ENCODE measurements around the gene SRC.
"Not testable (repeated sequence)": the region's sequence is repeated elsewhere in the genome, so short reads cannot be mapped to it uniquely, and the experiment has no call there.

Gene SRC

GRCh38 chr20:37335642-37336368 lies 10.1 kb upstream of the SRC start:
- no peak overlapping the region for H3K4me3 ChIP-seq (ENCODE audit: low read length in 2 of 2)
- H3K9ac ChIP-seq (ENCODE audit: low read depth in 1 of 2, low read length in 2 of 2) = peak overlapping the region; percentile 1 to 27
- peak overlapping the region; percentile 52 to 73 for H3K27ac ChIP-seq (ENCODE audit: low read depth in 2 of 2, low read length in 2 of 2)
- H3K9me3 ChIP-seq (ENCODE audit: control insufficient read depth in 2 of 2, low read length in 2 of 2) = no peaks in the 10 kb centered on the region
- H3K27me3 ChIP-seq (ENCODE audit: control insufficient read depth in 2 of 2, insufficient read depth in 2 of 2, low read length in 2 of 2) = no peaks in the 10 kb centered on the region
- H3K4me1 ChIP-seq (ENCODE audit: control insufficient read depth in 2 of 2, insufficient read depth in 2 of 2, low read length in 2 of 2) = peaks cover 7 to 12% of the 10 kb centered on the region in 2 donors
- no peaks in the 10 kb centered on the region for H3K36me3 ChIP-seq (ENCODE audit: control insufficient read depth in 2 of 2, insufficient read depth in 2 of 2, low read length in 2 of 2)

- H3K9ac ChIP-seq (ENCODE audit: low read depth in 1 of 2, low read length in 2 of 2) = peak overlapping the region; percentile 27 to 32
- no peaks in the 10 kb centered on the region for H3K36me3 ChIP-seq (ENCODE audit: control insufficient read depth in 2 of 2, insufficient read depth in 2 of 2, low read length in 2 of 2)
- peaks cover 7 to 12% of the 10 kb centered on the region in 2 donors for H3K4me1 ChIP-seq (ENCODE audit: control insufficient read depth in 2 of 2, insufficient read depth in 2 of 2, low read length in 2 of 2)
- peak overlapping the region; percentile 7 to 31 for H3K4me3 ChIP-seq (ENCODE audit: low read length in 2 of 2)
- H3K27me3 ChIP-seq (ENCODE audit: control insufficient read depth in 2 of 2, insufficient read depth in 2 of 2, low read length in 2 of 2) = no peaks in the 10 kb centered on the region
- H3K27ac ChIP-seq (ENCODE audit: low read depth in 2 of 2, low read length in 2 of 2) = peak overlapping the region; percentile 52 to 73
- H3K9me3 ChIP-seq (ENCODE audit: control insufficient read depth in 2 of 2, low read length in 2 of 2) = no peaks in the 10 kb centered on the region
These were observed 9.4 kb upstream of the SRC start for GRCh38 chr20:37336369-37337207.

- Histone ChIP-seq H3K27ac (ENCODE audit: low read depth in 2 of 2, low read length in 2 of 2) (peak overlapping the region; percentile 22 to 52), H3K9me3 (ENCODE audit: control insufficient read depth in 2 of 2, low read length in 2 of 2) (no peaks in the 10 kb centered on the region), H3K4me1 (ENCODE audit: control insufficient read depth in 2 of 2, insufficient read depth in 2 of 2, low read length in 2 of 2) (peaks cover 7 to 12% of the 10 kb centered on the region in 2 donors), H3K9ac (ENCODE audit: low read depth in 1 of 2, low read length in 2 of 2) (no peak overlapping the region), H3K4me3 (ENCODE audit: low read length in 2 of 2) (peak overlapping the region in 1 of 2 donors; percentile 31), H3K36me3 (ENCODE audit: control insufficient read depth in 2 of 2, insufficient read depth in 2 of 2, low read length in 2 of 2) (no peaks in the 10 kb centered on the region), H3K27me3 (ENCODE audit: control insufficient read depth in 2 of 2, insufficient read depth in 2 of 2, low read length in 2 of 2) (no peaks in the 10 kb centered on the region)
These were observed 8.5 kb upstream of the SRC start for GRCh38 chr20:37337208-37337991.

- not testable (repeated sequence) for H3K9ac ChIP-seq (ENCODE audit: low read depth in 1 of 2, low read length in 2 of 2); H3K27me3 ChIP-seq (ENCODE audit: control insufficient read depth in 2 of 2, insufficient read depth in 2 of 2, low read length in 2 of 2)
- H3K4me1 ChIP-seq (ENCODE audit: control insufficient read depth in 2 of 2, insufficient read depth in 2 of 2, low read length in 2 of 2) = peaks cover 11 to 19% of the 10 kb centered on the region in 2 donors
These were observed 7.6 kb upstream of the SRC start for GRCh38 chr20:37338380-37338779.

GRCh38 chr20:37339208-37339607 lies 6.7 kb upstream of the SRC start:
- Histone ChIP-seq H3K36me3 (ENCODE audit: control insufficient read depth in 2 of 2, insufficient read depth in 2 of 2, low read length in 2 of 2) (no peaks in the 10 kb centered on the region), H3K9me3 (ENCODE audit: control insufficient read depth in 2 of 2, low read length in 2 of 2) (no peaks in the 10 kb centered on the region), H3K27ac (ENCODE audit: low read depth in 2 of 2, low read length in 2 of 2) (no peak overlapping the region), H3K4me3 (ENCODE audit: low read length in 2 of 2) (no peak overlapping the region), H3K9ac (ENCODE audit: low read depth in 1 of 2, low read length in 2 of 2) (no peak overlapping the region), H3K27me3 (ENCODE audit: control insufficient read depth in 2 of 2, insufficient read depth in 2 of 2, low read length in 2 of 2) (no peaks in the 10 kb centered on the region), H3K4me1 (ENCODE audit: control insufficient read depth in 2 of 2, insufficient read depth in 2 of 2, low read length in 2 of 2) (peaks cover 20 to 28% of the 10 kb centered on the region in 2 donors)

More at GRCh38 chr20:37338380-37338779, 7.6 kb upstream of the SRC start:
- H3K36me3 ChIP-seq (ENCODE audit: control insufficient read depth in 2 of 2, insufficient read depth in 2 of 2, low read length in 2 of 2); H3K9me3 ChIP-seq (ENCODE audit: control insufficient read depth in 2 of 2, low read length in 2 of 2); H3K27ac ChIP-seq (ENCODE audit: low read depth in 2 of 2, low read length in 2 of 2); H3K4me3 ChIP-seq (ENCODE audit: low read length in 2 of 2): not testable (repeated sequence)

GRCh38 chr20:37339764-37340109 lies 6.2 kb upstream of the SRC start:
- not testable (repeated sequence) for H3K9me3 ChIP-seq (ENCODE audit: control insufficient read depth in 2 of 2, low read length in 2 of 2); H3K27me3 ChIP-seq (ENCODE audit: control insufficient read depth in 2 of 2, insufficient read depth in 2 of 2, low read length in 2 of 2); H3K9ac ChIP-seq (ENCODE audit: low read depth in 1 of 2, low read length in 2 of 2); H3K36me3 ChIP-seq (ENCODE audit: control insufficient read depth in 2 of 2, insufficient read depth in 2 of 2, low read length in 2 of 2); H3K27ac ChIP-seq (ENCODE audit: low read depth in 2 of 2, low read length in 2 of 2); H3K4me3 ChIP-seq (ENCODE audit: low read length in 2 of 2)
- H3K4me1 ChIP-seq (ENCODE audit: control insufficient read depth in 2 of 2, insufficient read depth in 2 of 2, low read length in 2 of 2) = peaks cover 21 to 32% of the 10 kb centered on the region in 2 donors

GRCh38 chr20:37340998-37341397 lies 4.9 kb upstream of the SRC start:
- Histone ChIP-seq H3K27ac (ENCODE audit: low read depth in 2 of 2, low read length in 2 of 2) (no peak overlapping the region), H3K4me3 (ENCODE audit: low read length in 2 of 2) (no peak overlapping the region), H3K36me3 (ENCODE audit: control insufficient read depth in 2 of 2, insufficient read depth in 2 of 2, low read length in 2 of 2) (no peaks in the 10 kb centered on the region), H3K4me1 (ENCODE audit: control insufficient read depth in 2 of 2, insufficient read depth in 2 of 2, low read length in 2 of 2) (peaks cover 21 to 38% of the 10 kb centered on the region in 2 donors), H3K9ac (ENCODE audit: low read depth in 1 of 2, low read length in 2 of 2) (no peak overlapping the region), H3K9me3 (ENCODE audit: control insufficient read depth in 2 of 2, low read length in 2 of 2) (no peaks in the 10 kb centered on the region), H3K27me3 (ENCODE audit: control insufficient read depth in 2 of 2, insufficient read depth in 2 of 2, low read length in 2 of 2) (no peaks in the 10 kb centered on the region)

- Histone ChIP-seq H3K4me3 (ENCODE audit: low read length in 2 of 2) (no peak overlapping the region), H3K9me3 (ENCODE audit: control insufficient read depth in 2 of 2, low read length in 2 of 2) (no peaks in the 10 kb centered on the region), H3K27ac (ENCODE audit: low read depth in 2 of 2, low read length in 2 of 2) (no peak overlapping the region), H3K27me3 (ENCODE audit: control insufficient read depth in 2 of 2, insufficient read depth in 2 of 2, low read length in 2 of 2) (no peaks in the 10 kb centered on the region), H3K36me3 (ENCODE audit: control insufficient read depth in 2 of 2, insufficient read depth in 2 of 2, low read length in 2 of 2) (no peaks in the 10 kb centered on the region), H3K4me1 (ENCODE audit: control insufficient read depth in 2 of 2, insufficient read depth in 2 of 2, low read length in 2 of 2) (peaks cover 20 to 34% of the 10 kb centered on the region in 2 donors), H3K9ac (ENCODE audit: low read depth in 1 of 2, low read length in 2 of 2) (no peak overlapping the region)
These were observed 4.3 kb upstream of the SRC start for GRCh38 chr20:37341632-37342031.

GRCh38 chr20:37342231-37343177 lies 3.4 kb upstream of the SRC start:
- Histone ChIP-seq H3K9me3 (ENCODE audit: control insufficient read depth in 2 of 2, low read length in 2 of 2) (no peaks in the 10 kb centered on the region), H3K36me3 (ENCODE audit: control insufficient read depth in 2 of 2, insufficient read depth in 2 of 2, low read length in 2 of 2) (no peaks in the 10 kb centered on the region), H3K4me1 (ENCODE audit: control insufficient read depth in 2 of 2, insufficient read depth in 2 of 2, low read length in 2 of 2) (peaks cover 23 to 34% of the 10 kb centered on the region in 2 donors), H3K9ac (ENCODE audit: low read depth in 1 of 2, low read length in 2 of 2) (no peak overlapping the region), H3K4me3 (ENCODE audit: low read length in 2 of 2) (no peak overlapping the region), H3K27me3 (ENCODE audit: control insufficient read depth in 2 of 2, insufficient read depth in 2 of 2, low read length in 2 of 2) (no peaks in the 10 kb centered on the region), H3K27ac (ENCODE audit: low read depth in 2 of 2, low read length in 2 of 2) (peak overlapping the region; percentile 91 to 98)

Data from mucosa of rectum (tissue), 2 donors.